ENCODE measurements around the gene TYMP. TPM values are rescaled to one million over a fixed set of nuclear protein-coding genes. Genes with fewer than 3 reads are reported as not detected.

The TYMP gene
- total RNA-seq, 1 donor from 2014 or later, result 3.3 TPM

DNA sequence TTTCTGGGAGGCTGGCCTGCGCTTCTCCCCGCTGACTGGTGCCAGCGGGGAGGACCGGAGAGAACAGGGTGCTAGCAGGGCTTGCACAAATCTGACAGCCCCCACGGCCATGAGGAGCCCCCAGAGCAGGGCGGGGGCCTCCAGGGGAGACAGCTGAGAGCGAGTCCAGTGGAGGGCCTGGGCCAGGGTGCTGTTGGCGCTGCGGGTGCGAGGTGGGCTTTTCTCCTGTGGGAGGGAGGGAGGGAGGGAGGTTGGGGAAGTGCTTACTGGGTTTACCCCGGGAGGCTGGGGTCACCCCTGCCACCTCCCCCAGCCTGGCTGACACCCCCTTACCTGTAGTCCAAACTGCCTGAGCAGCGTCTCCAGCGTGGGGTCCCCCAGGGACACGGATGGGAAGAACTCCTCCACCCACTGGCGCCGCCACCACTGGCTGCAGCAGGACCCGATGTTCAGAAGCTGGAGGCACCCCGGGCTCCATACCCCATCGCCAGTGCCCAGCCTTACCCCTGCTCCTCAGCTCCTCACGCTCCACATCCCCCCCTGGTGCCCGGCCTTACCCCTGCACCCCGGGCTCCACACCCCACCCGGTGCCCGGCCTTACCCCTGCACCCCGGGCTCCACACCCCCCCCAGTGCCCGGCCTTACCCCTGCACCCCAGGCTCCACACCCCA is 26.2 kb downstream of the TYMP start:
- H3K4me2 ChIP-seq (ENCODE audit: low read length), result no peak overlapping the region
- Mint-ChIP-seq H3K4me1 (ENCODE audit: low read depth, unreplicated experiment) (no peaks in the 10 kb centered on the region), H3K36me3 (ENCODE audit: low read depth, unreplicated experiment) (no peaks in the 10 kb centered on the region), H3K9me3 (ENCODE audit: unreplicated experiment) (no peaks in the 10 kb centered on the region), H3K27ac (ENCODE audit: unreplicated experiment) (no peak overlapping the region), H3K4me3 (ENCODE audit: unreplicated experiment) (no peak overlapping the region), H3K27me3 (ENCODE audit: low read depth, unreplicated experiment) (no peaks in the 10 kb centered on the region)
- FAIRE-seq (no peak), DNase-seq (ENCODE audit: low read depth) (no peak)
- no peak overlapping the region for H3K9ac ChIP-seq (ENCODE audit: low read length)
- no peak overlapping the region for H3K27ac ChIP-seq (ENCODE audit: low read depth, low read length)
- TF ChIP-seq, protein P1, sequence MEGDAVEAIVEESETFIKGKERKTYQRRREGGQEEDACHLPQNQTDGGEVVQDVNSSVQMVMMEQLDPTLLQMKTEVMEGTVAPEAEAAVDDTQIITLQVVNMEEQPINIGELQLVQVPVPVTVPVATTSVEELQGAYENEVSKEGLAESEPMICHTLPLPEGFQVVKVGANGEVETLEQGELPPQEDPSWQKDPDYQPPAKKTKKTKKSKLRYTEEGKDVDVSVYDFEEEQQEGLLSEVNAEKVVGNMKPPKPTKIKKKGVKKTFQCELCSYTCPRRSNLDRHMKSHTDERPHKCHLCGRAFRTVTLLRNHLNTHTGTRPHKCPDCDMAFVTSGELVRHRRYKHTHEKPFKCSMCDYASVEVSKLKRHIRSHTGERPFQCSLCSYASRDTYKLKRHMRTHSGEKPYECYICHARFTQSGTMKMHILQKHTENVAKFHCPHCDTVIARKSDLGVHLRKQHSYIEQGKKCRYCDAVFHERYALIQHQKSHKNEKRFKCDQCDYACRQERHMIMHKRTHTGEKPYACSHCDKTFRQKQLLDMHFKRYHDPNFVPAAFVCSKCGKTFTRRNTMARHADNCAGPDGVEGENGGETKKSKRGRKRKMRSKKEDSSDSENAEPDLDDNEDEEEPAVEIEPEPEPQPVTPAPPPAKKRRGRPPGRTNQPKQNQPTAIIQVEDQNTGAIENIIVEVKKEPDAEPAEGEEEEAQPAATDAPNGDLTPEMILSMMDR (IDR thresholded peaks at IDR 0.05; ENCODE audit: insufficient read depth, low read depth, low read length), result no peak
- no peak for TF ChIP-seq EZH2 (IDR thresholded peaks at IDR 0.05; ENCODE audit: insufficient read depth, low read length)
- H2AFZ ChIP-seq (ENCODE audit: low read depth, low read length), result no peak overlapping the region
- peaks cover 4% of the 10 kb centered on the region for H3K36me3 ChIP-seq (ENCODE audit: insufficient read depth, low read length)
- H3K79me2 ChIP-seq (ENCODE audit: insufficient read depth, low read length), result peaks cover 30% of the 10 kb centered on the region
- peaks cover 6% of the 10 kb centered on the region for H3K4me1 ChIP-seq (ENCODE audit: insufficient read depth, low read length)
- H3K9me3 ChIP-seq (ENCODE audit: insufficient read depth, low read depth, low read length), result no peaks in the 10 kb centered on the region
- H3K4me3 ChIP-seq (ENCODE audit: insufficient read depth, low read depth, low read length), result no peak overlapping the region
- H4K20me1 ChIP-seq (ENCODE audit: insufficient read depth, low read length), result peaks cover 26% of the 10 kb centered on the region
- no peaks in the 10 kb centered on the region for H3K27me3 ChIP-seq (ENCODE audit: insufficient read depth, low read length)

GRCh38 chr22:50502628-50503474 is 27.0 kb downstream of the TYMP start:
- no peak for FAIRE-seq
- H3K27me3 Mint-ChIP-seq (ENCODE audit: low read depth, unreplicated experiment), result no peaks in the 10 kb centered on the region
- no peak overlapping the region for H3K4me2 ChIP-seq (ENCODE audit: low read length)

More at GRCh38 chr22:50502628-50503474, 27.0 kb downstream of the TYMP start:
- Histone ChIP-seq H3K79me2 (ENCODE audit: insufficient read depth, low read length) (peaks cover 28% of the 10 kb centered on the region), H3K36me3 (ENCODE audit: insufficient read depth, low read length) (peaks cover 4% of the 10 kb centered on the region), H4K20me1 (ENCODE audit: insufficient read depth, low read length) (peaks cover 26% of the 10 kb centered on the region), H3K27ac (ENCODE audit: low read depth, low read length) (no peak overlapping the region), H2AFZ (ENCODE audit: low read depth, low read length) (no peak overlapping the region), H3K4me3 (ENCODE audit: insufficient read depth, low read depth, low read length) (no peak overlapping the region), H3K27me3 (ENCODE audit: insufficient read depth, low read length) (no peaks in the 10 kb centered on the region), H3K9me3 (ENCODE audit: insufficient read depth, low read depth, low read length) (no peaks in the 10 kb centered on the region), H3K9ac (ENCODE audit: low read length) (no peak overlapping the region), H3K4me1 (ENCODE audit: insufficient read depth, low read length) (peaks cover 4% of the 10 kb centered on the region)
- Mint-ChIP-seq H3K36me3 (ENCODE audit: low read depth, unreplicated experiment) (no peaks in the 10 kb centered on the region), H3K4me3 (ENCODE audit: unreplicated experiment) (no peak overlapping the region), H3K9me3 (ENCODE audit: unreplicated experiment) (no peaks in the 10 kb centered on the region), H3K4me1 (ENCODE audit: low read depth, unreplicated experiment) (no peaks in the 10 kb centered on the region), H3K27ac (ENCODE audit: unreplicated experiment) (no peak overlapping the region)
- TF ChIP-seq EZH2 (IDR thresholded peaks at IDR 0.05; ENCODE audit: insufficient read depth, low read length), result no peak
- TF ChIP-seq, protein P1 (IDR thresholded peaks at IDR 0.05; ENCODE audit: insufficient read depth, low read depth, low read length), result no peak
- DNase-seq (ENCODE audit: low read depth), result no peak
